Body of pancreas (tissue), 4 donors: Measurements from ENCODE around the gene SNTB2.

Source experiments
- CTCF ChIP-seq, 7 experiments: fragments of 450-650 bp in 4 of 7; fragments of 200-600 bp in 3 of 7; sonication (generic) in 3 of 7; IDR thresholded peaks; one replicate each; pipeline ENCODE4 v1.5.1; 2016 to 2019; ENCODE audit warnings: antibody characterized with exemption in 7 of 7
- POLR2A ChIP-seq, 3 donors: fragments of 450-650 bp; IDR thresholded peaks; one replicate each; pipeline ENCODE4 v1.6.1; 2016; ENCODE audit warnings: antibody characterized with exemption in 3 of 3, mild to moderate bottlenecking in 2 of 3

DNA sequence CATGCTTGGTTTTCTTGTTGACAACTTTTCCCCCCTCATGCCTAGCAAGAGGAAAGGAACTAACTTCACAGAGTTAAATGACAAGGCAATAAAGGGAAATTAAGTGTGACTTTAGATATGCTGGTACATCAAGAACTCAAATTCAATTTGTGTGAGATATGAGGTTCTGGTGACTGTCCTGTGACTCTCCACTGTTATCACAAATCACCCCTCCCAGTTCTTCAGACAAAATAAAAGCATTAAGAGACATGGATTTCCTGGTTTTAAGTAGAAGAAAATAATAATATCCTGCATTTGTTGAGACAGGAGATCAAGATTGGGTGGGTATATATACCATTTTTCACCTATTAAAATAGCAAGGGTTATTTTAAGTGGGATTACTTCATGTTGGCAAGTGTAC, 46.2 kb downstream of the SNTB2 start:
- TF ChIP-seq CTCF (IDR thresholded peaks at IDR 0.05) (no peak), POLR2A (IDR thresholded peaks at IDR 0.05) (no peak)
